ENCODE results near the gene AACS. TPM values are rescaled to one million over a fixed set of nuclear protein-coding genes. Genes with fewer than 3 reads are reported as not detected.

Gene AACS
- total and polyA plus RNA-seq, 2 of the 8 experiments (the other 6 are each of a cell fraction or from before 2014, with no cell fraction given): 51.9 to 52.4 TPM

GRCh38 chr12:125064492-125064891, 743 bp upstream of the AACS start:
- FAIRE-seq: no peak
- H2BK5ac ChIP-seq (ENCODE audit: low read depth, low read length): no peak overlapping the region
- H3K27ac ChIP-seq (ENCODE audit: low read depth, low read length): no peak overlapping the region
- peak overlapping the region; percentile 64 to 97 (median 70); a peak in 7 of 8 replicates for H3K4me3 ChIP-seq (ENCODE audit: extremely low read depth in 1 of 4, insufficient read depth in 2 of 4, low read depth in 3 of 4, low read length in 4 of 4)
- no peak overlapping the region for H3K18ac ChIP-seq (ENCODE audit: extremely low read depth, low read length)
- H3K36me3 ChIP-seq (ENCODE audit: control insufficient read depth in 2 of 4, insufficient read depth in 4 of 4, low read length in 3 of 4): no peaks in the 10 kb centered on the region; a peak in 1 of 8 replicates
- H4K8ac ChIP-seq (ENCODE audit: extremely low read depth, insufficient read depth, low read length): no peak overlapping the region
- H3K56ac ChIP-seq (replicated peaks; ENCODE audit: insufficient read length, low read depth, low read length): no peak overlapping the region
- ChIA-PET CTCF (ENCODE audit: partially characterized antibody) (interaction anchor here (0.6 to 2.3 kb wide), 6 partner anchors 14 to 124 kb away, joined by 3 to 6 read pairs (median 4); no protein-coding TSS in a partner anchor), POLR2A (ENCODE audit: partially characterized antibody) (interaction anchor here (0.6 to 3.5 kb wide), 12 partner anchors 11 to 563 kb away, joined by 3 to 32 read pairs (median 3); partner anchors contain the start of gene BRI3BP)
- no peak overlapping the region for H2AFZ ChIP-seq (ENCODE audit: low read length)
- H3K79me2 ChIP-seq (ENCODE audit: control insufficient read depth in 1 of 2, insufficient read depth in 2 of 2, low read length in 2 of 2): peaks cover 3 to 32% of the 10 kb centered on the region in 2 experiments; a peak in 3 of 4 replicates
- no peak overlapping the region for H2BK120ac ChIP-seq (replicated peaks; ENCODE audit: low read depth, low read length)
- no peak overlapping the region for H2BK12ac ChIP-seq (ENCODE audit: low read depth, low read length)
- no peaks in the 10 kb centered on the region for H3K27me3 ChIP-seq (replicated peaks in 1 of 4; ENCODE audit: control insufficient read depth in 3 of 4, extremely low read depth in 1 of 4, insufficient read depth in 3 of 4, low read length in 3 of 4)
- H3K4me2 ChIP-seq (ENCODE audit: insufficient read depth in 1 of 2, low read depth in 2 of 2, low read length in 2 of 2): peak overlapping the region; percentile 77 to 93
- H3K23me2 ChIP-seq (ENCODE audit: low read depth, low read length): peaks cover 10% of the 10 kb centered on the region
- no peak overlapping the region for H2BK20ac ChIP-seq (ENCODE audit: low read length)
- no peak overlapping the region for H3K14ac ChIP-seq (ENCODE audit: insufficient read length)
- 39% methylated on average over 3 of the region's 5 CpGs; no CpG with 5 or more reads in 1 of the 2 experiments for WGBS, 2 experiments (ENCODE audit: extremely low coverage in 1 of 2, insufficient coverage in 1 of 2, insufficient read length in 1 of 2, insufficient replicate concordance in 2 of 2, low coverage in 1 of 2, low lambda C conversion rate in 2 of 2, missing lambda C conversion rate in 1 of 2)
- peaks cover 8% of the 10 kb centered on the region for H3K79me1 ChIP-seq (ENCODE audit: low read depth, low read length)
- H2AK5ac ChIP-seq (ENCODE audit: low read depth, low read length): no peak overlapping the region
- H3K9me3 ChIP-seq (ENCODE audit: insufficient read depth in 2 of 2, low read depth in 1 of 2, low read length in 1 of 2): peaks cover 2 to 4% of the 10 kb centered on the region in 2 experiments; a peak in 2 of 4 replicates
- peaks cover 6 to 23% (median 11%) of the 10 kb centered on the region in 4 experiments for H3K4me1 ChIP-seq (replicated peaks in 1 of 4; ENCODE audit: control insufficient read depth in 3 of 4, insufficient read depth in 4 of 4, low read length in 3 of 4)
- no peak for TF ChIP-seq USF2 (IDR thresholded peaks at IDR 0.05; ENCODE audit: low read length)
- no peak for TF ChIP-seq NRF1 (IDR thresholded peaks at IDR 0.05; ENCODE audit: low read depth, low read length)
- TF ChIP-seq KDM1A (IDR thresholded peaks at IDR 0.05; ENCODE audit: borderline replicate concordance, low read length): no peak
- no peak for TF ChIP-seq CEBPB (IDR thresholded peaks at IDR 0.05; ENCODE audit: low read depth, low read length)
- TF ChIP-seq SP1 (IDR thresholded peaks at IDR 0.05; ENCODE audit: low read depth, low read length): 0 out of 2 replicates have a peak, but pooled peaks have one; percentile 6
- TF ChIP-seq ASH2L (IDR thresholded peaks at IDR 0.05; ENCODE audit: low read length): no peak
- TF ChIP-seq SP2 (IDR thresholded peaks at IDR 0.05; ENCODE audit: low read length): no peak
- no peak for TF ChIP-seq TAF7 (optimal IDR thresholded peaks at IDR 0.05; ENCODE audit: borderline replicate concordance, low read depth, low read length)
- H4K20me1 ChIP-seq (replicated peaks in 1 of 2; ENCODE audit: control insufficient read depth in 1 of 2, insufficient read depth in 2 of 2, low read length in 2 of 2): peaks cover 6 to 8% of the 10 kb centered on the region in 2 experiments
- no peak overlapping the region for H2BK15ac ChIP-seq (ENCODE audit: low read length)
- no peak overlapping the region for H3K4ac ChIP-seq (replicated peaks; ENCODE audit: insufficient read length, low read depth, low read length)
- DNase-seq (ENCODE audit: low read depth in 1 of 2, low spot score in 2 of 2): no peak
- no peak overlapping the region for H4K5ac ChIP-seq (ENCODE audit: insufficient read length, low read depth, low read length)
- no peak overlapping the region for H3K9ac ChIP-seq (replicated peaks in 1 of 4; ENCODE audit: extremely low read depth in 1 of 4, low read depth in 3 of 4, low read length in 3 of 4)
- no peak overlapping the region for H4K91ac ChIP-seq (replicated peaks; ENCODE audit: insufficient read length, low read length)
- H3K23ac ChIP-seq (ENCODE audit: insufficient read length): no peak overlapping the region

All from H1 (cell line).